DMS79 (cell line): ENCODE results near the gene TMEM150B.
"Not testable (repeated sequence)": the region's sequence is repeated elsewhere in the genome, so short reads cannot be mapped to it uniquely, and the experiment has no call there.

Source experiments
- DNase-seq: peaks from one replicate; lab custom pipeline; 2025; lab: John Stamatoyannopoulos, UW

The TMEM150B gene

DNA sequence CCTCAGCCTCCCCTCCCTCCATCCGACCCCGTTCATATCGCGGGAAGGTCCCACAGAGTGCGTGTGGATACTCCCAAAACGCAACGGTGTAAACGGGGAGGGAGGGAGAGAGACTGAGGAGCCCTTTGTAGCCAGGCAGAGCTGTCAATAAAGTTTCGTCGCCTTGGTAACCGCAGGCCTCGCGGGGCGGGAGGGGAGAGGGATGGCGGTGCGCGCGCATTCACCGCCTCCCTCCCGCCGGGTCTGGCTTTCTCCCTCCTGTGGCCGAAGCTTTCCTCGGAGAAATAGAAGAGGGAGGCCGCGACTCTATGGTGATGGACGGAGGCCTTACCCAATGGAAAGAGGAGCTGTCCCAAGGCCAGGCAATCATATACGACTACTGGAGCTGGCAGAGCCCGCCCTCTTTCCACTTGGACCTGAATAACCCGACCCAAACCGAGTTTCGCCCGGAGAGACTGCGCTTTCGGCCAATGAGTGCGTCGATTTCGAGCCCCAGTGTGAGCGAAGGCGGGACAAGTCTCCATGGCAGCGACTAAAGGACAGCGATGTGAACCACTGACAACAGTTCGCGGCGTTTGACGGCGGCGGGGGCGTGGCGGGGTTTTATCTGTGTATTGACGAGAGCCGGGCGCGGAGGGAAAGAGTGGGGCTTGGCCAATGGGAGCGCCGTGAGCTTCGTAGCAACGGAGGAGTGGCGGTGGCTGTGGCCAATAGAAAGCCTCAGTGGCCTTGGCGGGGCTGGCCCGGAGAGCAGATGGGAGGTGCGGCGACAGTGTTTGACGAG lies 14.2 kb upstream of the TMEM150B start, which contains the start of gene KMT5C:
TSS of gene KMT5C (plus strand) at position 772 of the 784 bp plus-strand sequence. CDS start 2,061 bp downstream, outside the sequence.
- peak; percentile 100 for DNase-seq

DNA sequence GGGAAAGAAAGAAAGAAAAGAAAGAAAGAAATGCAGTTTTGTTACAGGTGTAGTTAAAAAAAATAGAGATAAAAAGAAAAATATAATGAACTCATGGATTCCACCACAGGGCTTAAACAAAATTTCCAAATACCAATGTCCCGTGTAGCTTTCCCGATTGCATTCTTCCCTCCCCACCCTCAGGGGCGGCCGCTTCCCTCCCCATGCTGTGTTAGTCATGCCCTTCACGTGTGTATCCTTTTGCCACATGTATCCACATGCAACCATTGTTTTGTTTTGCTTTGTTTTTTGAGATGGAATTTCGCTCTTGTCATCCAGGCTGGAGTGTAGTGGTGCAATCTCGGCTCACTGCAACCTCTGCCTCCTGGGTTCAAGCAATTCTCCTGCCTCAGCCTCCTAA lies 11.0 kb upstream of the TMEM150B start:
- DNase-seq: no peak

GRCh38 chr19:55333870-55334269 lies 8.7 kb upstream of the TMEM150B start:
- DNase-seq: peak; percentile 10

DNA sequence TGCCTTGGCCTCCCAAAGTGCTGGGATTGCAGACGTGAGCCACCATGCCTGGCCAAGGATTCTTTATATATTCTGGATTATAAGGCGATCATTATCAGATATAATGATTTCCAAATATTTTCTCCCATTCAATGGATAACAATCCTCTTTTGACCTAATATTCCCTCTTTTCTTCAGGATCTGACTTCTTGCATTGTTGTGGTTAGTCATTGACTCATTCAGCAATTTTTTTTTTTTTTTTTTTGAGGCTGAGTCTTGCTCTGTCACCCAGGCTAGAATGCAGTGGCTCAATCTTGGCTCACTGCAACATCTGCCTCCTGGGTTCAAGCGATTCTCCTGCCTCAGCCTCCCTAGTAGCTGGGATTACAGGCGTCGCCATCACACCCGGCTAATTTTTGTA lies 4.7 kb upstream of the TMEM150B start:
- not testable (repeated sequence) for DNase-seq

GRCh38 chr19:55328774-55329318 lies 3.7 kb upstream of the TMEM150B start:
- DNase-seq: not testable (repeated sequence)

- no peak for DNase-seq
Observed at GRCh38 chr19:55324662-55325061, 479 bp downstream of the TMEM150B start.

GRCh38 chr19:55322204-55322885 lies 2.8 kb downstream of the TMEM150B start:
- DNase-seq: no peak

- no peak for DNase-seq
Observed at GRCh38 chr19:55321466-55322137, 3.5 kb downstream of the TMEM150B start.

- no peak for DNase-seq
Observed at GRCh38 chr19:55320844-55321419, 4.2 kb downstream of the TMEM150B start.

DNA sequence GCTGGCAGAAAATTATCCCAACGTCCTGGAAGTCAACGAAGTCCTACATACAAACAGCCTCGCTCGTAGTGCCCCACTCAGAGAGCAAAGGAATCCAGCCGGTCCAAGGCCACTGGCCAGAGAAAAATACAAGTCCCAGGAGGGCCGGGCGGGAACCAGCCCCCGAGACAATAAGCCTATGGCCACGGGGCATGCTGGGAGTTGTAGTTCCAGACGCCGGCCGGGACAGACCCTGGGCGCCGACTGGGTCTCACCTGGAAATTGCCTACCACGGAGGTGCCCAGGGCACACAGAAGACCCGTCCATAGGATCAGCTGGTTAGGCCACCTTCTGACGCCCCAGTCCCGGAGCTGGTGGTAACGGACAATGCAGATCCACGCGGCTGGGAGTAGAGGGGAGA lies 5.4 kb downstream of the TMEM150B start:
- DNase-seq: no peak

GRCh38 chr19:55316646-55317045 lies 8.5 kb downstream of the TMEM150B start:
- DNase-seq: no peak

- DNase-seq: no peak
Observed at GRCh38 chr19:55315956-55316525, 9.1 kb downstream of the TMEM150B start.

GRCh38 chr19:55314396-55314795 lies 10.7 kb downstream of the TMEM150B start:
- no peak for DNase-seq

- no peak for DNase-seq
Observed at GRCh38 chr19:55312621-55313512, 12.3 kb downstream of the TMEM150B start.

DNA sequence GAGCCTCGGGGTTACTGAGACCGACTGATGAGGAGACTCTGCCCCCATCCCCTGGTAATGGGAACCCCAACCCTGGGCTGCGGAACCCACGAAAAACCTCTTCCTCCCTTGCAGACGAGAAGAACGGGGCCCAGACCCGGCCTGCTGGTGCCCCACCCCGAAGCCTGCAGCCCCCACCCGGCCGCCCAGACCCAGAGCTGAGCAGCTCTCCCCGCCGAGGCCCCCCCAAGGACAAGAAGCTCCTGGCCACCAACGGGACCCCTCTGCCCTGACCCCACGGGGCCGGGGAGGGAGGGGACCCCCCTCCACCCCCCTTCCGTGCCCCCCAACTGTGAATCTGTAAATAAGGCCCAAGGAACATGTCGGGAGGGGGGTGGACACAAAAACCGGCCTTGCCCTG lies 13.3 kb downstream of the TMEM150B start:
- DNase-seq: no peak

DNA sequence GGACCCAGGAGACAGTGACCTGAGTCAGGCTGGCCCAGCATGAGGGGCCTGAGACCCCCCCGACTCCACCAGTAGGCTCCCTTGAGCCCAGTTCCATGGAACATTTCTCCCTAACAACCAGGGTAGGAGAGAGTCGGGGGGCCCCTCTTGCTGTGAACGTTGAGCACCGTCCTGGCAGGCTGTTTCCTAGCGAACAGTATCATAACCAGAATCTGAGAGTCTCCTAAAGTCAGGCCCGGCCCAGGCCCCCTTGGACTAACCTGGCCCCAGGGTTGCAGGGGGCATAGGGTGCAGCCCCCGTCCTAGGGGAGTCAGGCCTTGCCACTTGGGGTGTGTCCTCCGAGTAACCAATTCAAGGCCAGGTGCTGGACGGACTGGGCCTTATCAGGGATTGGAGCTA lies 13.7 kb downstream of the TMEM150B start:
- DNase-seq: no peak

GRCh38 chr19:55310498-55310897 lies 14.6 kb downstream of the TMEM150B start:
- DNase-seq: no peak

DNA sequence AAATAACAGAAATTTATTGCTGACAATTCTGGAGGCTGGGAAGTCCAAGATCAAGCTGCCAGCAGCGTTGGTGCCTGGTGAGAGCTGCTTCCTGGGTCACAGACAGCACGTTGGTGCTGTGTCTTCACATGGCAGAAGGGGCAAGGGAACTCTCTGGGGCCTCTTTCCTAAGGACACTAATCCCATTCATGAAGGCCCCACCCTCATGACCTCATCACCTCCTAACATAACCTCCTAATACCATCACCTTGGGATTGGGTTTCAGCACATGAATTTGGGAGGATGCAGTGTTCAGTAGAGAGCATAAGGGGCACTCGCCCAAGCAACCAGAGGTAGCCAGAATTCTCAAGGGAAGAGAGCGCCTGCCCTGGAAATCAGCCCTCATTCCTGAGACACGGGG lies 15.7 kb downstream of the TMEM150B start:
- no peak for DNase-seq

DNA sequence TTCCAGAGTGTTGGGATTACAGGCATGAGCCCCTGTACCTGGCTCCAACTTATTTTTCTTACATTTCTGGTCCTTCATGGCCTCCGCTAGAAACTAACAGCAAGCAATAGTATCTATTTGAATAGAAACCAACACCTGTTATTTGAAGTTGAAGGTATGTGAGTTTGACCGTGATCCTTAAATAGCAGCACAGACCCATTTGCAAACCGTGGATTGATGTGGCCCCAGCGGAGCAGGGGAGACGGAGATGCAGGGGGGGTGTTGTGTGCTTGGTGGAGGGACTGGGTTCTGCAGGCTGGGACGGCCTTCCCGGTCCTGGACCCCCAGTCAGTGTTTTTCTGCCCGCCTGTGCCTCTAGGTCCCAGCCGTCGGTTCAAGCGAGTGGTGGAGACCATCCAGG lies 16.9 kb downstream of the TMEM150B start:
- DNase-seq: no peak

DNA sequence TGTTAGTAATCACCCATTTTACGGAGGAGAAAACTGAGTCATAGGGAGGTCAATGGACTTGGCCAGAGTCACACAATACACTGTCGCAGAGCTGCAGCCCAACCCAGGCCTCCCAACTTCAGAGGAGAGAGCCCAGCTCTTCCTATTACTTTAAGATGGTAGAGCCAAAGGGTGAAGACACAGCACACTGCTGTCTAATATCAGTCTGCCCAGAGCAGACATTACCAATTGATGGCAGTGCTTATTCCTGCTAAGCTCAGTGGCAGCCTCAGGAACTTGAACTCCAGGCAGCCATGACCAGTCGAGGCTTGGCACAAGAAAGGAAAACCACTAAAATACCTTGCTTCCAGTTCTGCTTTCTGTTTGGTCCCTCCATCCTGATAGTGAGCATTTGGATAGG lies 18.4 kb downstream of the TMEM150B start:
- DNase-seq: no peak
